ENCODE data around the gene MCOLN1.

MCOLN1 gene

DNA sequence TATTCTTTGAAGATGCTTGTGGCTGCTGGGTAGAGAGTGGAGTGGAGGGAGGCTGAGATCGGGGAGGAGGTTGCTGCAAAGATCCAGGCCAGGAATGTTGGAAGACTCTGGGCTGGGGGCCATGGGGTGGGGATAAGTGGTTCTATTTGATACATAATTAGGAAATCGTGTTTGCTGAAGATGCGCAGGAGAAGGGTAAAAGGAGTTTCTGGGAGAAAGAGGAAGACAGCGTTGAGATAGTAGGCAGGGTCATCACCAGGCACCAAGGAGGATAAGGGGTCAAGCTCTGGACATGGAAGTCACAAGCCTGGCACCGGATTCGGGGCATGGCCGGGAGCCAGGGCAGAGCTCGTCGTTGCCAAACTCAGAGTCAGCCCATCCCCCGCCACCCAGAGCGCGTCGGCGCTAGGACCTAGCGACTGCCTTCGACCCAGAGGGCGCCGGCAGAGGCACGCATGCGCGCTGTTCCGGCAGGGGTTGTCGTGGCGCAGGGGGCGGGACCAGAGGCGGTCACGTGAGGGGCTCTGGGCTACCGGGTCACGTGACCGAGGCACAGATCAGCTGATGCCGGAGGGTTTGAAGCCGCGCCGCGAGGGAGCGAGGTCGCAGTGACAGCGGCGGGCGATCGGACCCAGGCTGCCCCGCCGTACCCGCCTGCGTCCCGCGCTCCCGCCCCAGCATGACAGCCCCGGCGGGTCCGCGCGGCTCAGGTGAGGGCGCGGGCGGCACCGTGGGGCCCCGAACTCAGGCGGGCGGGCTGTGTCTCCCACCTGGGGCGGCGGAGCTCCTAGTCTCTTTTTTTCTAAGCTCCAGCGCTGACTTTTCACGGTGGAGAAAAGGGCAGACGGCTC, at the start of gene MCOLN1:
MCOLN1 (plus strand) TSS at position 553 of the 851 bp plus-strand sequence; CDS start at position 680, 127 bp downstream.
- peak; percentile 100 for DNase-seq

DNA sequence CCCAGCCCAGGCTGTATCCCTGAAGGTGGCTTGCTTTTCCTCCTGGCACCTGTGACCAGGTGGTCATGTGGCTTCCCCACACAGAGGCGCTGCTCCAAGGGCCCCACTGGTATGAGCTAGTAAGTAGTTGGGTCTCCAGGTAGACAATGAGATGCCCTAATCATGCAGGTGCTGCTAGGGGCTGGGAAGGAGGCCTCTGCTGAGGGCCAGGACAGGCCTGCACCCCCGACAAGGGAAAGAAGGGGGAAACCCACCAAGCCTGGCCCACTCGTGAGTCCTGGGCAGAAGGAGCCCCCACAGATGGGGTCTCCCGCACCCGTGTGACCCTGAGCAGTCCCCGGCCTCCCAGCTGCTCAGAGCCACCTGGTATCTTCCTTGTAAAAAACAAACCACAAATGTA, 46.8 kb upstream of the MCOLN1 start:
- DNase-seq, result no peak

DNA sequence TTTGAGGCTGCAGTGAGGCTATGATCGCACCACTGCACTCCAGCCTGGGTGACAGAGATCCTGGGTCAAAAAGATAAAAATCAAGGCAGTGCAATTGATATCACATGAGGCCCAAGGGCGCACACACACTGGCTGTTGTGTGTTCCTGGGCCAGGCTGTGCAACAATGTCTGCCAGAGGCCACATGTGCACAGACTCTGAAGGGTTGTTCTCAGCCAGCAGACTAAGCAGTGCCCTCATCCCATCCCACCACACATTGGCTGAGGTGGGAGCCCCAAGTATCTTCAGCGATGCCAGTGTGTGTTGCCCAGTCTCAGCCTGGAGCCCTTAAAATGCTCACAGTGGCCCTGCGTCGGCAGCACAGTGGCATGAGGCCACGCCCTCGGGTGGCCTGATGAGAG, 46.2 kb upstream of the MCOLN1 start:
- no peak for DNase-seq

DNA sequence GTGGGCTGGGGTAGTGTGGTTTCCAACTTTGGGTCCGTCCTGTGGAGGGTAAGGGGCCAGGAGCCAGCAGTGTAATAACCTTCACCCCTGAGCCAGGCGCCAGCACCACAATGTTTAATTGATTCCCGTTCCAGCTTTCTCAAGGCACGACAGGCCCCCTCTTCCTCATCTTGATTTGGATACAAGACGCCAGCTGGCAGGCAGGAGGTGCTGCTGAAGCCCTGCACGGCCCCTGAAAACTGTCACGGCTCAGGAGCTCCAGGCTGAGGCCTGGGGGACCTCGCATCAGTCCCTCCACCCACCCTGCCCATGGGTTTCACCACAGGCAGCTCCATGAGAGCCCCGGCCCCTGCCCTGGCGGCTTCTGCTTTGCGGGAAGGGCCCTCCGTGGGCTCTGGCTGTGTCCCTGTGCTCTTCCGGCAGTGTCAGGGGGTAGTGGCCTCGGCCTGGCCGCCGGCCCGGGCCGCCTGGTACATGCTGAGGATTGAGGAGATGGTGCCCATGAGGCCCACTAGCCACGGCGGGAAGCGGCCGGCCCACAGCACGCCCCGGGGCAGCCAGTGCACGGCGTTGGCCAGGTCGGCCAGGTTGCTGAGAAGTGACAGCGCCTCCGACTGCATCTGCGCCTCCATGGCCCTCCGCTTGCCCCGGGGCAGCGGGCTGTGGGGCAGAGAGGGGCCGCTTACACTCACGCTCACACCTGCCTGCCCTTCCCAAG, 45.5 kb upstream of the MCOLN1 start:
- DNase-seq, result no peak

DNA sequence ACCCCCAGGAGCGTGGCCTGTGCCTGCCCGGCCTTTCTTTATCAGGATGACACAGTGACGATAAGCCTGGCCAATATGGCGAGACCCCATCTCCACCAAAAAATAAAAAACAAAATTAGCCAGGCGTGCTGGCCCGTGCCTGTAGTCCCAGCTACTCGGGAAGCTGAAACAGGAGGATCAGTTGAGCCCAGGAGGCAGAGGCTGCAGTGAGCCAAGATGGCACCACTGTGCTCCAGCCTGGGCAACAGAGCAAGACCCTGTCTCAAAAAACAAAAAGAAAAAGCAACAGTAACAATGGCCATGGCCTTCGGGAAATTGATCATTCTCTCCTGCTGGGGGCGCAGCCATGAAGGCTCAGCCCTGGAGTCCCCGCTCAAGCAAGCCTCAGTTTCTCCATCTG, 44.7 kb upstream of the MCOLN1 start:
- DNase-seq, result no peak

DNA sequence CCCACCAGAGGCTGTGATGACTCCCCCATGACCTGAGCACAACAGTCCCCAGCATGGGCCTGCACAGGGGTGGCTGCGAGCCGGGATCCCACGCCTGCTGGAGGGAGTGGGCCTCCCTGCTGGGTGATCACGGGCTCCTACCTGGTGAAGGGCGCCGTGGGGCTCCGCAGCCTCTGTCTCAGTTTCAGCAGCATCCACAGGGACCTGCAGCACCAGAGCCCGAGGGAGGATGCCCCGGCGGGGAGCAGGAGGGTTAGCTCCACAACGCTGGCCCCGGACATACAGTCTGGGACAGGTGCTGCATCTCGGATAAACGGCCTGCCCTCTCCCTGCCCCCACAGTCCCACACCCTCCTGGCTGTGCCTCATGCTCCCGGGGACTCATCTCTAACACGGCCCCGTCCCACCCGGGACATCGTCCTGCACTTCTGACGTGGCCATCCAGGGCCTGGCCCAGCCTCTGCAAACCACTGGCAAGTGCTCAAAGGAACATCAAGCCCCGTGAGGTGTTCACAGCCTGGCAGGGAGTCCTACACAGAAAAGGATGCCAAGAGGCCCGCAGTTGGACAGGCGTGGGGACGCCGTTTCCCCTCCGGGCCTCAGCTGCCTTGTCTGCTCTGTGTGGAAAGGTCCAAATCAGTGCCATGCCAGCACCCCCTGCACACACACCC, 44.1 kb upstream of the MCOLN1 start:
- DNase-seq, result no peak

DNA sequence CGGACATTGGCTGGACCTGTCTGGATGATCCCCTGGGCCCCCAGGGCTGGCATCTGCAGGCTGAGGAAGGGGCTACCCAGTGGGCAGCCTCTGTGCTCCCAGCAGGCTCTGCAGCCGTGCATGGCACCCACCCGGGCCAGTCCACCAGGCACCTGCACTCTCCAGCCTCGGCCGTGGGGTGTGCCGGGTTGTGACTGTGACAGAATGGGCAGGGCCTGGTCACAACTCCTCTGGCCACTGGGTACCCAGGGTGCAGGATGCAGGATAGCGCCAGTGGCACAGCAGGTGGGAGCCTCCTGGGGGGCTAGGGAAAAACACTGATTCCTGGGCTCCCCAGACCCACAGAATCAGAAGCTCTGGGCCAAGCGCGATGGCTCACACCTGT, 43.6 kb upstream of the MCOLN1 start:
- DNase-seq, result no peak

DNA sequence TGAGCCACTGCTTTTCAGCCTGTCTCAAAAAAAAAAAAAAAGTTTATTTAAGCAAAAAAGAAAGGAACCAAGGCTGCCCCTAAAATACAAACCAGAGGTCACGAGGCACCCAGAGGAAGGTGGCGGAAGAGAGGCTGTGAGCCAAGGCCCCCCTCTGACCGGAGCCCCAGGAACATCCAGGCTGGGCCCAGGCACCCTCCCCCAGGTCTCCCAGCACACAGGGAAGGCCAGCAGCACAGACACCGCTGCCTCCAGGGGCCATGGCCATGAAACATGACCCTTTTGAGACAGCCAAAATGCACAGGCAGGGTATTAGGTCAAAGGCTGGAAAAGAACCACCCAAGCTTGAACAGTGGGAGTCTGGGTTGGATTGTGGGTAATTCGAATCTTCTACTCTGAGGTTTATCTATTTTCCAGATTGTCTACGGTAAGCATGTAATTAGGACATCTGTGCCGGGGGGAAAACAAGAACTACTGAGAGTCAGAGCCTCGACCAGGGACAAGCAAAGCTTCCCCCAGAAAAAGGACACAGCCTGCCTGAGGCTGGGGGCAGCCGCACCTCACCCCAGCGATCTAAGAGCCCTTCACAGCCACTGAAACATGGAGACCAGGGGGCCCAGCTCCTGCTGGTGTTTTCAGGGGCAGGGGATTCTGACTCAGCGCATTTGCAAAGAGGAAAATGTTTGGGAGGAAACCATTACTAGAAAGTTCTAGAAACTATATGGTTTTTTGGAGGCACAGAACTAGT, 42.0 kb upstream of the MCOLN1 start:
- DNase-seq, result no peak

DNA sequence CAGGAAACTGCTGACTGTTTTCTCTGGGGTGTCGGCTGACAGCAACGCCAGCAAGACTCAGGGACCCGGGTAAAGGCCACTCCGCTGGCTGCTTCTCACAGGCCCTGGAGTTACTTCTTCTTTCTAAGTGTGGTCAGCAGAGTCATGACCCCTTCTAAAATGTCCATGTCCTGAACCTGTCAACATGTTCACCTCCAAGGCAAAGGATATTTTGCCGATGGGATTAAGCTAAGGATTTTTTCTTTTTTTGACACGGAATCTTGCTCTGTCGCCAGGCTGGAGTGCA, 41.5 kb upstream of the MCOLN1 start:
- DNase-seq, result no peak

DNA sequence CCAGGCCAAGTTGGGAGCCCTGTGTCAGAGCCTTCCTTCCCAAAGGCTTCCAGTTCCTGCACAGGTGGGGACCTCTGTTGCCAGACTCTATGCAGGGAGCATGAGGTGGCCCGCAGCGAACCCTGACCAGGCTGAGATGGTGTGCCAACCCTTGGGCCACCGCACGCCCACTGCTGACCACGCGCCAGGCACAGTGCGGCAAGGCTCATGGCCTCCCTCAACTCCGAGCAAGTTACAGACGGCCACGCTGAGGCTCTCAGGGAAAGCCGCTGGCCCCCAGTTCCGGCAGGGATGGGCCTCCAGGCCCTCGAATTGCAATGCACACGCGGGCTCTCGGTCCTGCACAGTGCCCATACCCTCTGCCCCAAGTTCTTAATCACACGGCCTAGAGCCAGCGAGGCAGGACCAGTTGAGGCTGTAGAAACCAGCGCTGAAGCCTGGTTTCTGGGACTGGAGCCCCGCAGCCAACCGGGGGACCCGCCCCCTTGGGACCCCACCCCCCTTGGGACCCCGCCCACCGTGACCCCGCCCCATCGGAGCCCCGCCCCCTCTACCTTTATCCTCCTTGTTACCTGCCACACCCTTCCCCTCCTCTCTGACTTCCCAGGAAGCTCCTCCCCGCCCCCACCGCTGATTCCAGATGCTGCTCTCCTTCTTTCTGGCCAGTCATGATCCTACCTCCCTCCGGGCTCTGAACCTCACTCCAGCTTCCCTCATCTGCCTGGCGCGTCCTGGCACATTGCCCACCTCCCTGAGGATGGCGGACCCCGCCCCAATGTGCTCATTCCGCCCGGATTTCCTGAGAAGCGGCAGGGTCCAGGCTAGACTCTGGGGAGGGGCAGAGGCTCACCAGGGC, 39.6 kb upstream of the MCOLN1 start:
- no peak for DNase-seq

DNA sequence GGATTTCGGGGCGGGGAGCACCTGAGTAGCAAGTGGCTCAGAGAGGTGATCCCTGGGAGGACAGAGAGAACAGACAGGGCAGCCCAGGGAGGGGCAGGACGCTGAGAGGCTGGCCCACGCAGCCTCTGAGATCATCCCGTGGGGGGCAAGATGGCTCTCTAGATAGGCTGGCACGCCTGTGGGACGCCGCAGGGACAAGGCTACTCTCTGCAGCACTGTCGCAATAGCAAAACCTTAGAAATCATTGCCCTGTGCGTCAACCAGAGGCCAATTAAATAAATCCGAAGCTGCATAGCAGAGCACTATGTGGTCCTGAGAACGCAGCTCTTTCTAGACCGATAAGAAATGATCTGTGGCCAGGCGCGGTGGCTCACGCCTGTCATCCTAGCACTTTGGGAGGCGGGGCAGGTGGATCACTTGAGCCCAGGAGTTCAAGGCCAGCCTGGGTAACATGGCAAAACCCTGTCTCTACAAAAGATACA, 38.7 kb upstream of the MCOLN1 start:
- DNase-seq, result no peak

DNA sequence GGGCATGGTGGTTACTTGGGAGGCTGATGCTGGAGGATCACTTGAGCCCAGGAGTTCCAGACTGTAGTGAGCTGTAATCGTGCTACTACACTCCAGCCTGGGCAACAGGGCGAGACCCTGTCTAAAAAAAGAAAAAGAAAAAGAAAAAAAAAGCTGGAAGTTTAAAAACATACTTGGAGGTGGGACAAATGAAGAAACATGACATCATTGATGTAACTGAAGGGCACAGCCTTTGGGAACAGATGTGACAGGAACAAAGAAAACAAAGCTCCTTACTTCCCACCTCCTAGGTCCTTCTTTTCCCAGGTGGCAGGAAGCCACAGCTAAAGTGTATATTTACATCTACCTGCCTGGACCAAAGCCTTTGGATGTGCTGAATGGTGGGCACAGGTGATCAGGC, 35.5 kb upstream of the MCOLN1 start:
- DNase-seq, result no peak

DNA sequence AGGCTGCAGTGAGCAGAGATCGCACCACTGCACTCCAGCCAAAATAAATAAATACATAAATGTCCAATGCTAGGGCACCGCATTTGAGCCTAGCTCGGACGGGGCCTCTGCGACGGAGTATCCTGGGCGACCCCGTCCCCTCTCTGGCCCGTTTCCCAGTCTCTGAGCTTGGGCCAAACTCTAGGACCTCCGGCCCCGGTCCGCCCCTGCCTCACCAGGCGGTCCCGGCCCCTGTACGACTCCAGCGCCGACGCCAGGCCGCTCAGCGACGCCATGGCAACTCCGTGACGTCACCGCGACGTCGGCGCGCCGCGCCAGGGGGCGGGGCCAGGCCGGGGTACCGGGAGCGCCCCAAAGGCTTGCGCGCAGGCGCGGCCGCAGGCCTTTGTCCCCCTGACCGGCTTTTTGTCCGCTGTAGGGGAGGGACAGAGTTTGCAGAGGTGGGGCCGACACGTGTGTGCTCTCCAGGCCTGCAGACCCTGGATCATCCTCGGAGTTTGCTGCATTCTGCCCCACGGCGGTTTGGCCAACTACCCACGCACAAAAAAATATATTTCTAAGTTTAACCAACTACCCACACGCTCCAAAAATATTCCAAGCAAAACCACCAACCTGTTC, 33.6 kb upstream of the MCOLN1 start, which contains the start of gene PEX11G:
PEX11G (minus strand) TSS at position 300 of the 618 bp plus-strand sequence; CDS start at position 275, 25 bp downstream.
- peak; percentile 92 for DNase-seq

DNA sequence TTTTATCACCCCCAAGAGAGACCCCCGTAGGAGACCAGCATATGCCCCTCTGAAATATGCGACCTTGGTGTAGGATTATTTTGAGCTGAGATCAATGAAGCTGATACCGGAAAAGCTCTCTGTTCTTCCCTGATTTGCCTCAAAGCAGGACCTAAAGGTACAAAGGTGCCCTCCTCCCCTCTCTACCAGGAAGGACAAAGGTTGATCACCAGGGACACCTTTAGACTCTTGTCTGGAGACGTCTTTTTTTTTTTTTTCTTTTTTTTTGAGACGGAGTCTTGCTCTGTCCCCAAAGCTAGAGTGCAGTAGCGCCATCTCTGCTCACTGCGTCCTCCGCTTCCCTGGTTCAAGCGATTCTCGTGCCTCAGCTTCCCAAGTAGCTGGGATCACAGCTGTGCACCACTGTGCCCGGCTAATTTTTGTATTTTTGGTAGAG, 32.8 kb upstream of the MCOLN1 start:
- DNase-seq, result no peak

DNA sequence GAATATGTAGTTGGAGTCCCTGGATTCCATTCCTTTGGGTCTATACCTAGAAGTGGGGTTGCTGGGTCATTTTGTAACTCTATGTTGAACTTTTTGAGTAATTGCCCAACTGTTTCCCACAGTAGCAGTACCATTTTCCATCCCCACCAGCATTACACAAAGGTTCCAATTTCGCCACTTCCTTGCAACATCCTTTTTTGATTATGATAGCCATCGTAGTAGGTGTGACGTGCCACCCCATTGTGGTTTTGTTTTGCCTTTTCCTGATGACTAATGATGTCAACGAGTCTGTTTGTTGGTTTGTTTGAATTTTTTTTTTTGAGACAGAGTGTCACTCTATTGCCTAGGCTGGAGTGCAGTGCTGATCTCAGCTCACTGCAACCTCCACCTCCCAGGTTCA, 30.3 kb upstream of the MCOLN1 start:
- DNase-seq, result no peak

DNA sequence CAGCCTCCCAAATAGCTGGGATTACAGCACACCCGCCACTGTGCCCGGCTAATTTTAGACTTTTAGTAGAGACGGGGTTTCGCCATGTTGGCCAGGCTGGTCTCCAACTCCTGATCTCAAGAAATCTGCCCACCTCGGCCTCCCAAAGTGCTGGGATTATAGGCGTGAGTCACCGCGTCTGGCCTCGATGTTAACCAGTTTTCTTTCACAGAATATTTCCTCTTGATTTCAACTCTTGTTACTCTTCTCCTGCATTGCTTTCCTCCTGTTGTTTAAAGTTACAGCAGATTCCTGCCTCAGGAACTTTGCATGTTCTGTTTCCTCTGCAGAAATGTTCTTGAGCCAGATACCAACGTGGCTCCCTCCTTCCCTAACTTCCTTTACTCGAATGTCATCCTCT, 29.9 kb upstream of the MCOLN1 start:
- DNase-seq, result no peak

DNA sequence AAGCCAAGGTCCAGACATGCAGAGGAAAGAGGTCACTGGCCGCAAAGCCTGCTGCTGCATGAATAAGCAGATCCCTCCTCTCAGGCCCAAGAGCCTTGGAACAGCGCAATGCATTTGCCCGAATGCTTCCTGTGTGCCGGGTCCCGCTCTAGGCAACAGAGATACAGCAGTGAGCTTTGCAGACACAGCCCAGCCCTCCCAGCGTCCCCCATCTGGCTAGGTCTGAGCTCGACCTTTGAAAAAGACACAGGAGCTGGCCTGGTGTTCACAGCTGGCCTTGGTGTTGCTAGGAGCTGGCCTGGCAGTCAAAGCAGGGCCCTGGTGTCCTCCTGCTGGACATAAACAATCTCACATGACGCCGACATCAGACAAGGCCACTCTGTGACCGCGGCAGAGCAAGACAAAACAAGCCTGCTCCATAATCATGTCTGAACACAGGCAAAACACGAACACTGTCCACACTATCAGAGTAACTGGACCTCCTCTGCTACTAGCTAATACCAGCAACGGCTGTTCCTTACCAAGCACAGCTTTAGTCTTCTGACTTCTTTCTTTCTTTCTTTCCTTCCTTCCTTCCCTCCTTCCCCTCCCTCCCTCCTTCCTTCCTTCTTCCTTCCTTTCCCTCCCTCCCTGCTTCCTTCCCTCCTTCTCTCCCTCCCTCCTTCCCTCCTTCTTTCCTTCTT, 27.9 kb upstream of the MCOLN1 start:
- DNase-seq, result no peak

DNA sequence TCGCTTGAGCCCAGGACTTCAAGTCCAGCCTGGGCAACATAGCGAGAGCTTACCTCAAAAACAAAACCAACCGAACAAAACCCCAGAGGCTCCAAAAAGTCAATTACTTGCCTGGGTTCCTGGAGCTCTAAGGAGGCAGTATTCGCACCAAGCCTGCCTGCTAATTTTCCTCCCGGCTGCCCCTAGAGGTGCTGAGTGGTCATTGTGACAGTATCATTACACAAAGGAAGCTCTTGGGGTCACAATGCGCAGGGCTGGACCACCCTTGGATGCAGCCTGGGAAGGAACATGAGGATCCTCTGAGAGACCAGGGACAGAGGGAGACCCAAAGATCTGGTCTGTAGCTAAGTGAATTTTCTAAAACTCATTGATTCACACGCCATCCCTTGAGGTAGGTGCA, 25.1 kb upstream of the MCOLN1 start:
- no peak for DNase-seq

DNA sequence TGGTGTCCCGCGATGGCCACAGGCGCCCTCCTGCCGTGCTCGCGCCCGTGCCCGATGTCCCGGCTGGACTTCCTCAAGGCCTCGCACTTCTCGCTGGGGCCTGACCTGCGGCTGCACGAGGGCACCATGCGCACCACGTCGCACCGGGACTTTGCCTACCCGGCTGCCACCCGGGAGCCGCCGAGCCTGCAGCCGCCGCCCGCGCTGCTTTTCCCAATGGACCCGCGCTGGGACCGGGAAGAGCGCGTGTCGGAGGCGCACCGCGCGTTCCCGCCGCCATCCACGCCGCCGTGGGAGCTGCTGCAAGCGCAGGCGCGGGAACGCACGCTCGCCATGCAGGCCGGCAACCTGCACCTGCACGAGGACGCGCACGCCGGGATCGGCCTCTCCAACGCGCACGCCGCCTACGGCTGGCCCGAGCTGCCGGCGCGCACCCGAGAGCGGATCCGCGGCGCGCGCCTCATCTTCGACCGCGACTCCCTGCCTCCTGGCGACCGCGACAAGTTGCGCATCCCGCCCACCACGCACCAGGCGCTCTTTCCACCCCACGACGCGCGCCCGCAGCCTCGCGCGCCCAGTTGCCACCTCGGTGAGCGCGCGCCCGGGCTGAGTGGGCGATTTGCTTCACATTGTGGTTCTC, 21.5 kb upstream of the MCOLN1 start:
- DNase-seq, result peak; percentile 62

DNA sequence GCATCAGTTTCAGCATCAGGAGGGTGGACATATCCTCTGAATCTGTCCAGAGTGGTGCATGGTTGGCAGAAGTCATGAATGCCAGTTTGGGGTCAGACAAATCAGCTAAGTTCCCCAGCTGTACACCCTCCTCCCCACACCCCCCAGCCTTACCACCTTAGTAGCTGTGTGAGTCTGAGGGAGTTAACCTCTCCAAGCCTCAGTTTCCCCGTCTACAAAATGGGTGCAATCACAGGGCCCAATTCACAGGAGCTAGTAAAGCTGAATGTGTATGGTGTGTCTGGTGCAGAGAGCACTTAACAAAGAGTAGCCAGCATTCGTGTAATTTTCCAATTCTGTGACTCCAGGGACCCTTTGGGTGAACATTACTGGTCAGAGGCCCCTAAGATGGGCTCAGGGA, 19.9 kb upstream of the MCOLN1 start:
- no peak for DNase-seq
